Transverse colon (tissue), 3 donors: Measurements from ENCODE around the gene USP6.

Experiments used
- CTCF ChIP-seq, 5 experiments: fragments of 200-600 bp in 3 of 5; fragments of 450-650 bp in 2 of 5; sonication (generic) in 3 of 5; IDR thresholded peaks; 1 replicate in 2 of 5; 2 replicates in 3 of 5; pipeline ENCODE4 v1.5.1; 2016 to 2017; ENCODE audit warnings: antibody characterized with exemption in 5 of 5, inconsistent platforms in 3 of 5, mild to moderate bottlenecking in 2 of 5, moderate library complexity in 1 of 5
- EP300 ChIP-seq: sonication (generic); formaldehyde crosslinking; IDR thresholded peaks from one replicate; pipeline ENCODE4 v1.6.1; 2017; ENCODE audit warnings: antibody characterized with exemption, low read depth

- TF ChIP-seq CTCF (IDR thresholded peaks at IDR 0.05): no peak
- TF ChIP-seq EP300: no peak
Observed at GRCh38 chr17:5123343-5124124, 7.7 kb downstream of the USP6 start.
